GM21423 (cell line): ENCODE data around the gene TFIP11.

ENCODE experiments used
- ATAC-seq: cut with Tn5 transposase; IDR thresholded peaks from one replicate; pipeline ENCODE4 v1.9.1; 2021; ENCODE audit warnings: mild to moderate bottlenecking, moderate library complexity; ENCODE audit not compliant: unreplicated experiment

The TFIP11 gene

GRCh38 chr22:26450453-26451185 is 61.7 kb downstream of the TFIP11 start:
- ATAC-seq: no peak

GRCh38 chr22:26448941-26449340 is 63.3 kb downstream of the TFIP11 start:
- ATAC-seq: no peak

GRCh38 chr22:26448334-26448733 is 63.9 kb downstream of the TFIP11 start:
- no peak for ATAC-seq

GRCh38 chr22:26447584-26448329 is 64.5 kb downstream of the TFIP11 start:
- ATAC-seq: no peak

GRCh38 chr22:26446808-26447515 is 65.3 kb downstream of the TFIP11 start:
- no peak for ATAC-seq

GRCh38 chr22:26445577-26446275 is 66.5 kb downstream of the TFIP11 start:
- no peak for ATAC-seq

GRCh38 chr22:26444777-26445176 is 67.5 kb downstream of the TFIP11 start:
- no peak for ATAC-seq

- no peak for ATAC-seq
Observed at GRCh38 chr22:26443901-26444690, 68.2 kb downstream of the TFIP11 start.

- no peak for ATAC-seq
Observed at GRCh38 chr22:26442086-26442756, 70.1 kb downstream of the TFIP11 start.
